Calu3 (cell line): Measurements from ENCODE around the gene WDR31. TPM values are rescaled to one million over a fixed set of nuclear protein-coding genes. Genes with fewer than 3 reads are reported as not detected.
A peak's percentile ranks its signal among the peaks of the same experiment; 100 is the strongest.

Source experiments
- BruUV-seq: library from RNA; stranded (reverse); fragments of 400-500 nt; replicated peaks from 2 replicates; lab custom pipeline; 2021; lab: Mats Ljungman, UMichigan
- CTCF ChIA-PET: fragments of 300-600 bp; sonication (Branson Sonifier 250); formaldehyde crosslinking; loops from one replicate; lab custom pipeline; 2022; ENCODE audit warnings: antibody characterized with exemption; lab: Charles Lee
- DNase-seq: peaks from one replicate; pipeline ENCODE4 v3.0.0; 2022
- H3K27ac Mint-ChIP-seq: one replicate; pipeline ENCODE4 v1.8.0; 2022; ENCODE audit warnings: mixed read lengths; ENCODE audit not compliant: unreplicated experiment
- H3K27me3 Mint-ChIP-seq: one replicate; pipeline ENCODE4 v1.8.0; 2022; ENCODE audit warnings: mixed read lengths; ENCODE audit not compliant: unreplicated experiment
- H3K36me3 Mint-ChIP-seq: one replicate; pipeline ENCODE4 v1.8.0; 2022; ENCODE audit warnings: mild to moderate bottlenecking, moderate library complexity, mixed read lengths; ENCODE audit not compliant: insufficient read depth, unreplicated experiment
- H3K4me1 Mint-ChIP-seq: one replicate; pipeline ENCODE4 v1.8.0; 2022; ENCODE audit warnings: mild to moderate bottlenecking, low read depth, mixed read lengths; ENCODE audit not compliant: unreplicated experiment
- H3K4me3 Mint-ChIP-seq: one replicate; pipeline ENCODE4 v1.8.0; 2022; ENCODE audit warnings: mild to moderate bottlenecking, low read depth, moderate library complexity, mixed read lengths; ENCODE audit not compliant: unreplicated experiment
- H3K9me3 Mint-ChIP-seq: one replicate; pipeline ENCODE4 v1.8.0; 2022; ENCODE audit warnings: low read depth, mixed read lengths; ENCODE audit not compliant: unreplicated experiment
- intact Hi-C: fragments of 100-400 bp; cut with micrococcal nuclease; formaldehyde crosslinking; loops from one replicate; pipeline ENCODE4 v1.10.0; 2022; ENCODE audit not compliant: unreplicated experiment
- total RNA-seq: library from RNA; stranded (reverse); gene quantifications from 2 replicates; pipeline ENCODE4 v1.2.3, GENCODE V29; 2022
- TF ChIP-seq, protein P1 (sequence below): fragments of 200-600 bp; IDR thresholded peaks from one replicate; pipeline ENCODE4 v1.8.0; 2022; ENCODE audit warnings: antibody characterized with exemption; ENCODE audit not compliant: unreplicated experiment

The WDR31 gene
- total RNA-seq, 1 experiment from 2014 or later = 3.1 TPM

DNA sequence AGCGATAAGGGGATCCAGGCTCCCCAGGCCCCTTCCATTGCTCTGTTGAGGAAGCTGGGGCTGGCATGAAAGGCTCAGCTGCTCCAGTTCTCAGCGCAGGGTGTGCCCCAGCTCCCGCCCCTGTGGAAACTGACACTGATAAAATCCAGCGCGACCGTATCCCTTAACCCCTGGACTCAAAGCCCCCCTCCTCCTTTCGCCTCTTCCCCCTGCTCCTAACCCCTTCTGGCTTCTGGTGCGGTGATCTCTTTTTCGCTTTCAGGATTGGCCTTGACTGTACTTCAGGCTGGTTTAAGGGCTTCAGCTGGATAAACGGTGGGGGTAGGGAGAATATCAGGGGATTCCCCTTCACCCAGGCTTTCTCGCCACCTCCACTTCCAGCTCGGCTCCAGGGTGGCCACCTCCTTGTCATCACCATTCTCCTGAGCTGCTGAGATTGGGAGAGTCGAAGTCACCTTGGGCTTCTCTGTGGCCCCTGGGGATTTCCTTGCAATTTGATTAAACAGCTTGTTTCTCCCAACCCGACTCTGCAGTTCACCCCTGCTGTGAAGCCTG, 10.1 kb upstream of the WDR31 start:
- no TSS peak for BruUV-seq
- DNase-seq = no peak
- CTCF ChIA-PET = no interaction called here
- peaks cover 29% of the 10 kb centered on the region for H3K4me1 Mint-ChIP-seq
- intact Hi-C loops = no loop called here
- peak overlapping the region; percentile 67 for H3K4me3 Mint-ChIP-seq
- no peaks in the 10 kb centered on the region for H3K9me3 Mint-ChIP-seq
- peak overlapping the region; percentile 16 for H3K27ac Mint-ChIP-seq
- TF ChIP-seq, protein P1, sequence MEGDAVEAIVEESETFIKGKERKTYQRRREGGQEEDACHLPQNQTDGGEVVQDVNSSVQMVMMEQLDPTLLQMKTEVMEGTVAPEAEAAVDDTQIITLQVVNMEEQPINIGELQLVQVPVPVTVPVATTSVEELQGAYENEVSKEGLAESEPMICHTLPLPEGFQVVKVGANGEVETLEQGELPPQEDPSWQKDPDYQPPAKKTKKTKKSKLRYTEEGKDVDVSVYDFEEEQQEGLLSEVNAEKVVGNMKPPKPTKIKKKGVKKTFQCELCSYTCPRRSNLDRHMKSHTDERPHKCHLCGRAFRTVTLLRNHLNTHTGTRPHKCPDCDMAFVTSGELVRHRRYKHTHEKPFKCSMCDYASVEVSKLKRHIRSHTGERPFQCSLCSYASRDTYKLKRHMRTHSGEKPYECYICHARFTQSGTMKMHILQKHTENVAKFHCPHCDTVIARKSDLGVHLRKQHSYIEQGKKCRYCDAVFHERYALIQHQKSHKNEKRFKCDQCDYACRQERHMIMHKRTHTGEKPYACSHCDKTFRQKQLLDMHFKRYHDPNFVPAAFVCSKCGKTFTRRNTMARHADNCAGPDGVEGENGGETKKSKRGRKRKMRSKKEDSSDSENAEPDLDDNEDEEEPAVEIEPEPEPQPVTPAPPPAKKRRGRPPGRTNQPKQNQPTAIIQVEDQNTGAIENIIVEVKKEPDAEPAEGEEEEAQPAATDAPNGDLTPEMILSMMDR = no peak
- H3K27me3 Mint-ChIP-seq = no peaks in the 10 kb centered on the region
- peaks cover 12% of the 10 kb centered on the region for H3K36me3 Mint-ChIP-seq

DNA sequence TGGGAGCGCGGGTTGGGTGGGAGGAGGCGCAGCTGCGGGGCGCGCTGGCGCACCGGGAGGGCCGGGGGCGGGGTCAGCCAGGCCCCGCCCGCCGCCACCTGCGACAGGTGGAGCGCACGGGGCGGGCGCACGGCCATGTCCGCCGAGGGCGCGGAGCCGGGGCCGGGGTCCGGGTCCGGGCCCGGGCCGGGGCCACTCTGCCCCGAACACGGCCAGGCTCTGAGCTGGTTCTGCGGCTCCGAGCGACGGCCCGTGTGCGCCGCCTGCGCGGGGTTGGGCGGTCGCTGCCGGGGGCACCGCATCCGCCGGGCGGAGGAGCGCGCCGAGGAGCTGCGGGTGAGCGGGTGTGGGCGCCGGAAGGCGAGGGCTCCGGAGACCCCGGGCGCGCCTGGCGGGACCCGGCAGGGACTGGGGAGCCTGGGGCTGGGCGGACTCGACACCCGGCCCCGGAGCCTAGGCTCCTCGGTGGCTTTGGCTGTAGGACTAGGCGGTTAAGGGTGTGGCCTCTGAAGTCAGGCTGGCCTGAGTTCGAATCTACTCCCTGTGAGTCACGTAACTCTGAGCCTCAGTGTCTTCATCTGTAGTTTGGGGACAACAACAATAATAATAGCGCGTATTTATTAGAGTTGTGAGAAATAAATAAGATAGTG, 9.5 kb upstream of the WDR31 start, which contains the start of gene BSPRY:
Gene BSPRY, plus strand, starts transcription at position 97 of the 650 bp plus-strand sequence. Its CDS starts 39 bp downstream, at position 136.
- peak within 1 kb of the TSS; percentile 16 for H3K27ac Mint-ChIP-seq
- no peaks in the 10 kb centered on the region for H3K27me3 Mint-ChIP-seq
- peaks cover 31% of the 10 kb centered on the region for H3K4me1 Mint-ChIP-seq
- peak; percentile 57 for DNase-seq
- CTCF ChIA-PET = no interaction called here
- TF ChIP-seq, protein P1 = no peak
- peak within 1 kb of the TSS; percentile 67 for H3K4me3 Mint-ChIP-seq
- intact Hi-C loops = no loop called here
- no peaks in the 10 kb centered on the region for H3K9me3 Mint-ChIP-seq
- BruUV-seq = no TSS peak
- H3K36me3 Mint-ChIP-seq = peaks cover 12% of the 10 kb centered on the region

DNA sequence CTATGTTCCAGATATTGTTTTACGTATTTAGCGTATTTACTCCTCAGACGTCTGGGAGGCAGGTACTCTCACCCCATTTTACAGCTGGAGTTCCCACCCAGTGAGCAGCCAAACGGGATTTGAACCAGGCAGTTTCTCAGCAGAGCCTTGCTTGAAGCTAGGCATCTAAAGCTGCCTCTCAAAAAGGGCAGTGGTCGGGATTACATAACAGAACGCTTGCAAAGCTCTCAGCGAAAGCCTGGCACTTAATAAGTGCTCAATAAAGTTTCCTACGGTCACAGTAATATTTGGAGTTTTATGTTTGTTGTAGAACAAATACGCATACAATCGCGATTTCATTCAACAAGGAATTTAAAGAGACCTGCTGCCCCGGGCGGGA, 9.0 kb upstream of the WDR31 start:
- CTCF ChIA-PET = no interaction called here
- H3K4me3 Mint-ChIP-seq = peak overlapping the region; percentile 67
- TF ChIP-seq, protein P1 = no peak
- H3K27ac Mint-ChIP-seq = no peak overlapping the region
- peaks cover 31% of the 10 kb centered on the region for H3K4me1 Mint-ChIP-seq
- no peak for DNase-seq
- H3K27me3 Mint-ChIP-seq = no peaks in the 10 kb centered on the region
- H3K36me3 Mint-ChIP-seq = peaks cover 12% of the 10 kb centered on the region
- intact Hi-C loops = no loop called here
- no peaks in the 10 kb centered on the region for H3K9me3 Mint-ChIP-seq
- no TSS peak for BruUV-seq

DNA sequence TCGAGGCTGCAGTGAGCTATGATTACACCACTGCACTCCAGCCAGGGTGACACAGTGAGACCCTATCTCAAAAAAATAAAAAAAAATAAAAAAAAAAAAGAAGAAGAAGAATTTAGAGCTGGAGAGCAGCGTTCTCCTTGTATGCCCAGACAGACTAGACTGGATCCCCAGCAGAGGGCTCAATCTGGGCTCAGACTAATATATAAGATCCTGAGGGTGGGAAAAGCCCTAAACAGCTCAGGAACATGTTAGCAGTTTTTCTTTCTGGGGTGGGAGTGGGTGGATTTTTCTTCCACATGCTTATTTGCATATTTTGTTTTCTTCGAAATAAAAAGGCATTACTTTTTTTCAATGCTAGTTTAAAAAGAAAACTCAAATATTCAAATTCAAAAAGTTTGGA, 8.4 kb upstream of the WDR31 start:
- no TSS peak for BruUV-seq
- intact Hi-C loops = no loop called here
- H3K4me1 Mint-ChIP-seq = peaks cover 38% of the 10 kb centered on the region
- H3K27me3 Mint-ChIP-seq = no peaks in the 10 kb centered on the region
- CTCF ChIA-PET = interaction anchor here (0.5 kb wide), 1 partner anchor 92 kb away, joined by 4 read pairs; no protein-coding TSS in a partner anchor
- H3K4me3 Mint-ChIP-seq = no peak overlapping the region
- H3K36me3 Mint-ChIP-seq = peaks cover 12% of the 10 kb centered on the region
- TF ChIP-seq, protein P1 = no peak
- no peak for DNase-seq
- no peaks in the 10 kb centered on the region for H3K9me3 Mint-ChIP-seq
- no peak overlapping the region for H3K27ac Mint-ChIP-seq
